ENCODE results near the gene PINK1.
A peak's percentile ranks its signal among the peaks of the same experiment; 100 is the strongest.

- no peak for TF ChIP-seq EZH2 (IDR thresholded peaks at IDR 0.05; ENCODE audit: low read length, unreplicated experiment)
- TF ChIP-seq CTCF (conservative IDR thresholded peaks at IDR 0.05; ENCODE audit: low read depth, low read length): peak; percentile 17; the same call in 1 of the 2 replicates
Measured at GRCh38 chr1:20663365-20663764, 30.1 kb downstream of the PINK1 start.
